Activated B cell treated with CpG ODN at 0.5 μM for 24 hours (primary cell): Measurements from ENCODE around the gene CD14. TPM values are rescaled to one million over a fixed set of nuclear protein-coding genes. Genes with fewer than 3 reads are reported as not detected.
"Not testable (repeated sequence)": the region's sequence is repeated elsewhere in the genome, so short reads cannot be mapped to it uniquely, and the experiment has no call there.

ENCODE experiments used
- ATAC-seq: fragments of 200-7000 bp; cut with Tn5 transposase; one replicate; pipeline ENCODE4 v1.10.0; 2021; ENCODE audit warnings: low read depth, mild to moderate bottlenecking, moderate library complexity
- CTCF ChIA-PET: fragments of 350-600 bp; sonication (Branson Sonifier 250); formaldehyde crosslinking; loops from one replicate; lab custom pipeline; 2021; ENCODE audit warnings: antibody characterized with exemption; lab: Charles Lee
- POLR2A ChIA-PET: fragments of 350-600 bp; sonication (Branson Sonifier 250); formaldehyde crosslinking; loops from one replicate; lab custom pipeline; 2021; ENCODE audit warnings: antibody characterized with exemption; lab: Charles Lee
- DNase-seq: peaks from one replicate; pipeline ENCODE4 v3.0.0; 2022
- H3K27ac Mint-ChIP-seq: one replicate; pipeline ENCODE4 v1.8.0; 2020; ENCODE audit warnings: mixed read lengths
- H3K27me3 Mint-ChIP-seq: one replicate; pipeline ENCODE4 v1.8.0; 2021; ENCODE audit warnings: mixed read lengths
- H3K36me3 Mint-ChIP-seq: one replicate; pipeline ENCODE4 v1.8.0; 2021; ENCODE audit warnings: low read depth, mixed read lengths
- H3K4me1 Mint-ChIP-seq: one replicate; pipeline ENCODE4 v1.8.0; 2021; ENCODE audit warnings: mixed read lengths
- H3K4me3 Mint-ChIP-seq: one replicate; pipeline ENCODE4 v1.8.0; 2020; ENCODE audit warnings: mild to moderate bottlenecking, mixed read lengths
- H3K9me3 Mint-ChIP-seq: one replicate; pipeline ENCODE4 v1.8.0; 2020; ENCODE audit warnings: mixed read lengths
- intact Hi-C: fragments of 100-400 bp; cut with micrococcal nuclease; formaldehyde crosslinking; loops from one replicate; pipeline ENCODE4 v1.15.1; 2024
- total RNA-seq: library from RNA; stranded (reverse); gene quantifications from 2 replicates; pipeline ENCODE4 v1.2.3, GENCODE V29; 2022
- TF ChIP-seq, protein P1 (sequence below): fragments of 200-600 bp; IDR thresholded peaks from one replicate; pipeline ENCODE4 v1.8.0; 2022; ENCODE audit warnings: antibody characterized with exemption, mild to moderate bottlenecking

Gene CD14
- total RNA-seq, 1 donor from 2014 or later, result 1.2 TPM

DNA sequence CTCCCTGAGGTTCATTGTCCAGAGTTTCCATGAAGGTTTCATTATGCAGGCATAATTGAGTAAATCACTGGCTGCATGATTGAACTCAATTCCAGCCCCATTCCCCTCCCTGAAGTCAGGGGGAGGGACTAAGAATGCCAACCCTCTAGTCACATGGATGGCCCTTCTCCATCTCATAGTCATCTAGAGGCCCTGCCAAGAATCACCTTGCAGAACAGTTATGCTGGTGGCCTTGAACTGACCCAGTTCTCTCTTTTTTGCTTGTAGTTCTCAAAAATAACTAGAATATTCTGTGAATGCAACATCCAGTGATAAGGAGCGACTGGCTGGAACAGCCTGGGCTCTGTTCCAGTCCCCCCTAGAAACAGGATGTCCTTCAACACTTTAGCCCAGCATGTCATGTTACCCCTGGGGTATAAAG lies 36.6 kb downstream of the CD14 start:
- ChIA-PET POLR2A (no interaction called here), CTCF (no interaction called here)
- Mint-ChIP-seq H3K27ac (no peak overlapping the region), H3K27me3 (peaks cover 6% of the 10 kb centered on the region), H3K4me3 (no peak overlapping the region), H3K4me1 (no peaks in the 10 kb centered on the region), H3K9me3 (no peaks in the 10 kb centered on the region), H3K36me3 (no peaks in the 10 kb centered on the region)
- intact Hi-C loops, result no loop called here
- ATAC-seq, result no peak
- TF ChIP-seq, protein P1, sequence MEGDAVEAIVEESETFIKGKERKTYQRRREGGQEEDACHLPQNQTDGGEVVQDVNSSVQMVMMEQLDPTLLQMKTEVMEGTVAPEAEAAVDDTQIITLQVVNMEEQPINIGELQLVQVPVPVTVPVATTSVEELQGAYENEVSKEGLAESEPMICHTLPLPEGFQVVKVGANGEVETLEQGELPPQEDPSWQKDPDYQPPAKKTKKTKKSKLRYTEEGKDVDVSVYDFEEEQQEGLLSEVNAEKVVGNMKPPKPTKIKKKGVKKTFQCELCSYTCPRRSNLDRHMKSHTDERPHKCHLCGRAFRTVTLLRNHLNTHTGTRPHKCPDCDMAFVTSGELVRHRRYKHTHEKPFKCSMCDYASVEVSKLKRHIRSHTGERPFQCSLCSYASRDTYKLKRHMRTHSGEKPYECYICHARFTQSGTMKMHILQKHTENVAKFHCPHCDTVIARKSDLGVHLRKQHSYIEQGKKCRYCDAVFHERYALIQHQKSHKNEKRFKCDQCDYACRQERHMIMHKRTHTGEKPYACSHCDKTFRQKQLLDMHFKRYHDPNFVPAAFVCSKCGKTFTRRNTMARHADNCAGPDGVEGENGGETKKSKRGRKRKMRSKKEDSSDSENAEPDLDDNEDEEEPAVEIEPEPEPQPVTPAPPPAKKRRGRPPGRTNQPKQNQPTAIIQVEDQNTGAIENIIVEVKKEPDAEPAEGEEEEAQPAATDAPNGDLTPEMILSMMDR, result no peak
- DNase-seq, result no peak

DNA sequence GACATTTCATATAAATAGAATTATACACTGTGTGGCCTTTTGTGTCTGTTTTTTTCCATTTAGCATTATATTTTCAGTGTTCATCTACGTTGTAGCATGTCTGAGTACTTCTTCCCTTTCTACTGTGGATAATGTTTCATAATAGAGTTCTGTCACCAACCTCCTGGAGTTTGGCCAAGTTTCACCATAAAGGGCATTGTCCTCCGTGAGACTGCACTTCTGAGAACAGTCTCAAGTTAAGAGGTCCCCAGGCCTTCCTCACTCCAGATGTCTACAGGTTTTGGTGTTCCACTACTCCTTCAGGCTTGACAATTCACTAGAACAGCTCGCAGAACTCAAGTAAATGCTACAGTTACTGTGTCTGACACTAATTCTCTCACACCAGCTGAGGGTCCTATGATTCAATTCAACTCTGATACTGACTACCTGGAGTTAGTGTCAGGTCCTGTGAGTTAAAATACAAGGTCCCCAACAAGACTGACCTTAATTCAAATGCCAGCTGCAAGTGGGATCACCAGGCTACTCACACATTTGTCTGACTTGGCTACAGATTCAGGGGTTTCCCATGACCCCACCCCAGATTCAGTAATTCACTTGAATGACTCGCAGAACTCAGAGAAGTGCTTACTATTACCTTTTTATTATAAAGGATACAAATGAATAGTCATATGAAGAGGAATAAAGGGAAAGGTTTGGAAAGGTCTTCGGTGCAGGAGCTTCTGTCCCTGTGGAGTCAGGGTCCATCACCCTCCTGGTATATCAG lies 37.3 kb downstream of the CD14 start:
- intact Hi-C loops, result no loop called here
- no peak overlapping the region for H3K4me3 Mint-ChIP-seq
- TF ChIP-seq, protein P1, result no peak
- no peaks in the 10 kb centered on the region for H3K9me3 Mint-ChIP-seq
- H3K27ac Mint-ChIP-seq, result no peak overlapping the region
- no peaks in the 10 kb centered on the region for H3K4me1 Mint-ChIP-seq
- DNase-seq (no peak), ATAC-seq (no peak)
- peaks cover 6% of the 10 kb centered on the region for H3K27me3 Mint-ChIP-seq
- H3K36me3 Mint-ChIP-seq, result no peaks in the 10 kb centered on the region
- ChIA-PET POLR2A (no interaction called here), CTCF (no interaction called here)

DNA sequence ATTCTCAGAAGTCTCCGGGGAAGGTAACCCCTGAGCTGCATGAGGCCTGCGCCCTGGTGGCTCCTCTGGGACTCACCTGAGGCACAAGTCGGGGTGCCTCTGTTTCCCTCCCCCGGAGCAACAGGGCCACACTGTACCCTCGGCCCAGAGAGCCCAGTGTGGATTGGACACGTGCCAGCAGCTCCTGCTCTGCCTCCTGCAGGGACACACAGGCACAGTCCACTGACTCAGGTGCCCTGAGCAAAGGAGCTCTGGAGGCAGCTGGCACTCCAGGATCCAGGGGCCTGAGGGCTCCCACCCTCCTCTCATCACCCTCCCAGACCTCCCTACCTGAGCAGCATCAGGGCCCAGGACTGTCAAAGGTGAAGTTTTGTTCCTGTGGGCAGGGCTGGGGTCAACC lies 38.8 kb downstream of the CD14 start:
- CTCF ChIA-PET, result no interaction called here
- no peak overlapping the region for H3K4me3 Mint-ChIP-seq
- H3K36me3 Mint-ChIP-seq, result no peaks in the 10 kb centered on the region

GRCh38 chr5:140593070-140593469 lies 39.9 kb downstream of the CD14 start:
- DNase-seq, POLR2A ChIA-PET, ATAC-seq, intact Hi-C loops, H3K27me3 Mint-ChIP-seq, H3K9me3 Mint-ChIP-seq, H3K4me1 Mint-ChIP-seq, H3K4me3 Mint-ChIP-seq, H3K27ac Mint-ChIP-seq, H3K36me3 Mint-ChIP-seq: not testable (repeated sequence)
- CTCF ChIA-PET, result interaction anchor here (0.7 kb wide), 1 partner anchor 84 kb away, joined by 3 read pairs; no protein-coding TSS in a partner anchor

More for the DNA sequence above, 38.8 kb downstream of the CD14 start:
- DNase-seq (no peak), ATAC-seq (no peak)
- Mint-ChIP-seq H3K9me3 (no peaks in the 10 kb centered on the region), H3K27me3 (peaks cover 6% of the 10 kb centered on the region), H3K4me1 (no peaks in the 10 kb centered on the region), H3K27ac (no peak overlapping the region)
- intact Hi-C loops, result no loop called here
- TF ChIP-seq, protein P1, result no peak
- POLR2A ChIA-PET, result no interaction called here

GRCh38 chr5:140591747-140592372 lies 41.1 kb downstream of the CD14 start:
- H3K4me3 Mint-ChIP-seq, result no peak overlapping the region
- DNase-seq, result no peak
- intact Hi-C loops, result no loop called here
- H3K27me3 Mint-ChIP-seq, result peaks cover 2% of the 10 kb centered on the region
- no peaks in the 10 kb centered on the region for H3K4me1 Mint-ChIP-seq
- POLR2A ChIA-PET, result no interaction called here
- no peaks in the 10 kb centered on the region for H3K36me3 Mint-ChIP-seq
- CTCF ChIA-PET, result no interaction called here
- no peak overlapping the region for H3K27ac Mint-ChIP-seq
- ATAC-seq, result no peak
- TF ChIP-seq, protein P1, result no peak
- H3K9me3 Mint-ChIP-seq, result no peaks in the 10 kb centered on the region
